GM23338 (cell line): ENCODE measurements around the gene TTLL9. TPM values are rescaled to one million over a fixed set of nuclear protein-coding genes. Genes with fewer than 3 reads are reported as not detected.

Experiments
- ATAC-seq: fragments of 200-7000 bp; cut with Tn5 transposase; 3 replicates; pipeline ENCODE4 v1.9.1; 2020
- DNase-seq: peaks from one replicate; pipeline ENCODE4 v3.0.0-alpha.2; 2015; ENCODE audit warnings: low spot score
- H2AFZ ChIP-seq: fragments of 200-600 bp; sonication (generic); 2 replicates; pipeline ENCODE4 v1.8.0; 2016; ENCODE audit warnings: antibody characterized with exemption, mild to moderate bottlenecking, moderate library complexity
- H3F3A ChIP-seq: fragments of 200-600 bp; sonication (generic); replicated peaks from 2 replicates; pipeline ENCODE4 v1.8.0; 2017; ENCODE audit warnings: antibody characterized with exemption, mixed run types, low read depth
- H3K27ac ChIP-seq: fragments of 200-600 bp; sonication (generic); 2 replicates; pipeline ENCODE4 v1.6.1; 2016; ENCODE audit warnings: low read depth
- H3K27me3 ChIP-seq: fragments of 200-600 bp; sonication (generic); 2 replicates; pipeline ENCODE4 v1.8.0; 2016; ENCODE audit warnings: mild to moderate bottlenecking, mixed run types, moderate library complexity; ENCODE audit not compliant: insufficient read depth
- H3K36me3 ChIP-seq: fragments of 200-600 bp; sonication (generic); 2 replicates; pipeline ENCODE4 v1.8.0; 2016; ENCODE audit warnings: mild to moderate bottlenecking; ENCODE audit not compliant: insufficient read depth
- H3K4me1 ChIP-seq: fragments of 200-600 bp; sonication (generic); 2 replicates; pipeline ENCODE4 v1.8.0; 2016; ENCODE audit warnings: mild to moderate bottlenecking, moderate library complexity; ENCODE audit not compliant: insufficient read depth
- H3K4me2 ChIP-seq: fragments of 200-600 bp; sonication (generic); 2 replicates; pipeline ENCODE4 v1.7.1; 2017; ENCODE audit warnings: mixed run types
- H3K4me3 ChIP-seq: fragments of 200-600 bp; sonication (generic); 2 replicates; pipeline ENCODE4 v1.6.1; 2016; ENCODE audit warnings: mixed run types
- H3K79me2 ChIP-seq: fragments of 200-600 bp; sonication (generic); replicated peaks from 2 replicates; pipeline ENCODE4 v1.8.0; 2017; ENCODE audit warnings: mild to moderate bottlenecking; ENCODE audit not compliant: insufficient read depth
- H3K9me2 ChIP-seq: fragments of 200-600 bp; sonication (generic); 2 replicates; pipeline ENCODE4 v1.8.0; 2017; ENCODE audit not compliant: insufficient read depth
- H4K20me1 ChIP-seq: fragments of 200-600 bp; sonication (generic); replicated peaks from 2 replicates; pipeline ENCODE4 v1.8.0; 2017; ENCODE audit warnings: mild to moderate bottlenecking; ENCODE audit not compliant: insufficient read depth
- H3K27ac Mint-ChIP-seq: 2 replicates; pipeline ENCODE4 v1.8.0; 2020; ENCODE audit warnings: inconsistent platforms, mild to moderate bottlenecking, moderate library complexity, mixed read lengths
- H3K27me3 Mint-ChIP-seq: 3 replicates; pipeline ENCODE4 v1.8.0; 2022; ENCODE audit warnings: low read depth, mild to moderate bottlenecking, moderate library complexity, mixed read lengths, inconsistent platforms; ENCODE audit not compliant: insufficient read depth, poor library complexity
- H3K36me3 Mint-ChIP-seq: 3 replicates; pipeline ENCODE4 v1.8.0; 2021; ENCODE audit warnings: low read depth, mild to moderate bottlenecking, inconsistent platforms, moderate library complexity, mixed read lengths
- H3K4me1 Mint-ChIP-seq: 3 replicates; pipeline ENCODE4 v1.8.0; 2020; ENCODE audit warnings: mild to moderate bottlenecking, inconsistent platforms, mixed read lengths
- H3K4me3 Mint-ChIP-seq: 3 replicates; pipeline ENCODE4 v1.8.0; 2021; ENCODE audit warnings: moderate library complexity, mild to moderate bottlenecking, inconsistent platforms, mixed read lengths
- H3K9me3 Mint-ChIP-seq: 3 replicates; pipeline ENCODE4 v1.8.0; 2020; ENCODE audit warnings: moderate library complexity, mild to moderate bottlenecking, inconsistent platforms, mixed read lengths
- CREB1 ChIP-seq: fragments of 250-450 bp; sonication (Bioruptor Pico); IDR thresholded peaks from 2 replicates; pipeline ENCODE4 v1.5.0; 2020; ENCODE audit warnings: low read depth, mild to moderate bottlenecking, moderate library complexity
- EZH2 ChIP-seq: fragments of 200-600 bp; sonication (generic); IDR thresholded peaks from one replicate; pipeline ENCODE4 v1.8.0; 2017; ENCODE audit warnings: antibody characterized with exemption, mild to moderate bottlenecking, low read depth; ENCODE audit not compliant: unreplicated experiment
- EZH2phosphoT487 ChIP-seq: fragments of 200-600 bp; sonication (generic); IDR thresholded peaks from one replicate; pipeline ENCODE4 v1.8.1; 2018; ENCODE audit warnings: antibody characterized with exemption; ENCODE audit not compliant: unreplicated experiment
- JUNB ChIP-seq: IDR thresholded peaks from one replicate; pipeline ENCODE4 v1.6.1; 2016; ENCODE audit warnings: antibody characterized with exemption; ENCODE audit not compliant: unreplicated experiment
- NANOG ChIP-seq: IDR thresholded peaks from 2 replicates; pipeline ENCODE4 v1.6.1; 2016; ENCODE audit warnings: antibody characterized with exemption, borderline replicate concordance
- POLR2AphosphoS5 ChIP-seq: IDR thresholded peaks from 2 replicates; pipeline ENCODE4 v1.6.1; 2016; ENCODE audit warnings: antibody characterized with exemption, low read depth
- STAT1 ChIP-seq: IDR thresholded peaks from one replicate; pipeline ENCODE4 v1.6.1; 2016; ENCODE audit warnings: antibody characterized with exemption; ENCODE audit not compliant: unreplicated experiment
- ZNF114 ChIP-seq: fragments of 250-450 bp; sonication (Bioruptor Pico); IDR thresholded peaks from 2 replicates; pipeline ENCODE4 v1.5.0; 2020; ENCODE audit warnings: mild to moderate bottlenecking, moderate library complexity
- ZNF331 ChIP-seq: fragments of 250-450 bp; sonication (Bioruptor Pico); IDR thresholded peaks from 2 replicates; pipeline ENCODE4 v1.5.0; 2020; ENCODE audit warnings: low read depth, mild to moderate bottlenecking, moderate library complexity
- polyA plus RNA-seq: library from polyadenylated mRNA; unstranded; fragments of >200 nt; fragmentation: Nextera tagmentation; extraction: Ambion mirVana; gene quantifications from 2 replicates; pipeline ENCODE4 v1.2.1, GENCODE V29; 2016
- total RNA-seq: library from RNA; depleted of rRNA; stranded (reverse); fragments of >200 nt; shearing (Covaris generic); gene quantifications from 2 replicates; pipeline ENCODE4 v1.2.3, GENCODE V29; 2014
- TF ChIP-seq, protein P1 (sequence below), 2 experiments: fragments of 200-600 bp in 1 of 2; sonication (generic) in 1 of 2; conservative IDR thresholded peaks; 2 replicates each; pipeline versions ENCODE4 v1.5.1 to v1.6.1; 2016 to 2017; ENCODE audit warnings: antibody characterized with exemption in 2 of 2, low read depth in 2 of 2, mild to moderate bottlenecking in 2 of 2, moderate library complexity in 1 of 2
- TF ChIP-seq, protein P2 (sequence below): IDR thresholded peaks from one replicate; pipeline ENCODE4 v1.6.1; 2018; ENCODE audit warnings: antibody characterized with exemption; ENCODE audit not compliant: unreplicated experiment
- TF ChIP-seq, protein P3 (sequence below): IDR thresholded peaks from 2 replicates; pipeline ENCODE4 v1.6.1; 2016; ENCODE audit warnings: antibody characterized with exemption
- TF ChIP-seq, protein P4 (sequence below): fragments of 250-450 bp; sonication (Bioruptor Pico); IDR thresholded peaks from 2 replicates; pipeline ENCODE4 v1.5.0; 2020; ENCODE audit warnings: mild to moderate bottlenecking, moderate library complexity

The TTLL9 gene
- total and polyA plus RNA-seq, 2 experiments from 2014 or later: not detected

DNA sequence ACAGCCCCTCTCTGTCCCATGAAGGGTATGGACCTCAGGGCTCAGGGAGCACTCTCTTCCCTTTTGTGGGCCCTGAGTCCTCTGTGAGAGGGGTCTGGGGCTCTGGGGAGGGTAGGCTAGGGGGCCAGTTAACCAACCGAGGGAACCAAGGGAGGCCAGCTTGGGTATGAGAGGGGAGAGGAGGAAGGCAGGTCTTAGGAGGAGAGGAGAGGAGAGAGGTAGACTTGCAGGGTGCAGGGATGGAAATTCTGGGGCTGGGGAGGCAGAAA lies 827 bp upstream of the TTLL9 start:
- Mint-ChIP-seq H3K36me3 (no peaks in the 10 kb centered on the region; the same call in 2 of the 3 replicates), H3K4me3 (peak overlapping the region; percentile 90), H3K27me3 (peaks cover 35% of the 10 kb centered on the region), H3K9me3 (peaks cover 37% of the 10 kb centered on the region), H3K27ac (no peak overlapping the region), H3K4me1 (peaks cover 9% of the 10 kb centered on the region; the same call in 2 of the 3 replicates)
- Histone ChIP-seq H3F3A (peaks cover 7% of the 10 kb centered on the region; the same call in 1 of the 2 replicates), H3K4me1 (peaks cover 14% of the 10 kb centered on the region; the same call in 1 of the 2 replicates), H3K27ac (no peak overlapping the region), H4K20me1 (no peaks in the 10 kb centered on the region; the same call in 1 of the 2 replicates), H2AFZ (peak overlapping the region; percentile 100), H3K36me3 (no peaks in the 10 kb centered on the region), H3K4me2 (peak overlapping the region; percentile 99), H3K27me3 (peaks cover 65% of the 10 kb centered on the region), H3K79me2 (no peaks in the 10 kb centered on the region), H3K4me3 (peak overlapping the region; percentile 95), H3K9me2 (no peaks in the 10 kb centered on the region)
- no peak for DNase-seq
- no peak for TF ChIP-seq ZNF331 (CRISPR knock-in tag)
- TF ChIP-seq, protein P1, sequence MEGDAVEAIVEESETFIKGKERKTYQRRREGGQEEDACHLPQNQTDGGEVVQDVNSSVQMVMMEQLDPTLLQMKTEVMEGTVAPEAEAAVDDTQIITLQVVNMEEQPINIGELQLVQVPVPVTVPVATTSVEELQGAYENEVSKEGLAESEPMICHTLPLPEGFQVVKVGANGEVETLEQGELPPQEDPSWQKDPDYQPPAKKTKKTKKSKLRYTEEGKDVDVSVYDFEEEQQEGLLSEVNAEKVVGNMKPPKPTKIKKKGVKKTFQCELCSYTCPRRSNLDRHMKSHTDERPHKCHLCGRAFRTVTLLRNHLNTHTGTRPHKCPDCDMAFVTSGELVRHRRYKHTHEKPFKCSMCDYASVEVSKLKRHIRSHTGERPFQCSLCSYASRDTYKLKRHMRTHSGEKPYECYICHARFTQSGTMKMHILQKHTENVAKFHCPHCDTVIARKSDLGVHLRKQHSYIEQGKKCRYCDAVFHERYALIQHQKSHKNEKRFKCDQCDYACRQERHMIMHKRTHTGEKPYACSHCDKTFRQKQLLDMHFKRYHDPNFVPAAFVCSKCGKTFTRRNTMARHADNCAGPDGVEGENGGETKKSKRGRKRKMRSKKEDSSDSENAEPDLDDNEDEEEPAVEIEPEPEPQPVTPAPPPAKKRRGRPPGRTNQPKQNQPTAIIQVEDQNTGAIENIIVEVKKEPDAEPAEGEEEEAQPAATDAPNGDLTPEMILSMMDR (conservative IDR thresholded peaks at IDR 0.05; ENCODE audit: low read depth in 2 of 2): no peak
- no peak for TF ChIP-seq ZNF114 (CRISPR knock-in tag)
- TF ChIP-seq, protein P2, sequence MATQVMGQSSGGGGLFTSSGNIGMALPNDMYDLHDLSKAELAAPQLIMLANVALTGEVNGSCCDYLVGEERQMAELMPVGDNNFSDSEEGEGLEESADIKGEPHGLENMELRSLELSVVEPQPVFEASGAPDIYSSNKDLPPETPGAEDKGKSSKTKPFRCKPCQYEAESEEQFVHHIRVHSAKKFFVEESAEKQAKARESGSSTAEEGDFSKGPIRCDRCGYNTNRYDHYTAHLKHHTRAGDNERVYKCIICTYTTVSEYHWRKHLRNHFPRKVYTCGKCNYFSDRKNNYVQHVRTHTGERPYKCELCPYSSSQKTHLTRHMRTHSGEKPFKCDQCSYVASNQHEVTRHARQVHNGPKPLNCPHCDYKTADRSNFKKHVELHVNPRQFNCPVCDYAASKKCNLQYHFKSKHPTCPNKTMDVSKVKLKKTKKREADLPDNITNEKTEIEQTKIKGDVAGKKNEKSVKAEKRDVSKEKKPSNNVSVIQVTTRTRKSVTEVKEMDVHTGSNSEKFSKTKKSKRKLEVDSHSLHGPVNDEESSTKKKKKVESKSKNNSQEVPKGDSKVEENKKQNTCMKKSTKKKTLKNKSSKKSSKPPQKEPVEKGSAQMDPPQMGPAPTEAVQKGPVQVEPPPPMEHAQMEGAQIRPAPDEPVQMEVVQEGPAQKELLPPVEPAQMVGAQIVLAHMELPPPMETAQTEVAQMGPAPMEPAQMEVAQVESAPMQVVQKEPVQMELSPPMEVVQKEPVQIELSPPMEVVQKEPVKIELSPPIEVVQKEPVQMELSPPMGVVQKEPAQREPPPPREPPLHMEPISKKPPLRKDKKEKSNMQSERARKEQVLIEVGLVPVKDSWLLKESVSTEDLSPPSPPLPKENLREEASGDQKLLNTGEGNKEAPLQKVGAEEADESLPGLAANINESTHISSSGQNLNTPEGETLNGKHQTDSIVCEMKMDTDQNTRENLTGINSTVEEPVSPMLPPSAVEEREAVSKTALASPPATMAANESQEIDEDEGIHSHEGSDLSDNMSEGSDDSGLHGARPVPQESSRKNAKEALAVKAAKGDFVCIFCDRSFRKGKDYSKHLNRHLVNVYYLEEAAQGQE: no peak
- no peak for TF ChIP-seq NANOG
- no peak for TF ChIP-seq POLR2AphosphoS5
- TF ChIP-seq EZH2: no peak
- TF ChIP-seq EZH2phosphoT487: no peak
- TF ChIP-seq, protein P3, sequence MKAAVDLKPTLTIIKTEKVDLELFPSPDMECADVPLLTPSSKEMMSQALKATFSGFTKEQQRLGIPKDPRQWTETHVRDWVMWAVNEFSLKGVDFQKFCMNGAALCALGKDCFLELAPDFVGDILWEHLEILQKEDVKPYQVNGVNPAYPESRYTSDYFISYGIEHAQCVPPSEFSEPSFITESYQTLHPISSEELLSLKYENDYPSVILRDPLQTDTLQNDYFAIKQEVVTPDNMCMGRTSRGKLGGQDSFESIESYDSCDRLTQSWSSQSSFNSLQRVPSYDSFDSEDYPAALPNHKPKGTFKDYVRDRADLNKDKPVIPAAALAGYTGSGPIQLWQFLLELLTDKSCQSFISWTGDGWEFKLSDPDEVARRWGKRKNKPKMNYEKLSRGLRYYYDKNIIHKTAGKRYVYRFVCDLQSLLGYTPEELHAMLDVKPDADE: no peak
- TF ChIP-seq, protein P4, sequence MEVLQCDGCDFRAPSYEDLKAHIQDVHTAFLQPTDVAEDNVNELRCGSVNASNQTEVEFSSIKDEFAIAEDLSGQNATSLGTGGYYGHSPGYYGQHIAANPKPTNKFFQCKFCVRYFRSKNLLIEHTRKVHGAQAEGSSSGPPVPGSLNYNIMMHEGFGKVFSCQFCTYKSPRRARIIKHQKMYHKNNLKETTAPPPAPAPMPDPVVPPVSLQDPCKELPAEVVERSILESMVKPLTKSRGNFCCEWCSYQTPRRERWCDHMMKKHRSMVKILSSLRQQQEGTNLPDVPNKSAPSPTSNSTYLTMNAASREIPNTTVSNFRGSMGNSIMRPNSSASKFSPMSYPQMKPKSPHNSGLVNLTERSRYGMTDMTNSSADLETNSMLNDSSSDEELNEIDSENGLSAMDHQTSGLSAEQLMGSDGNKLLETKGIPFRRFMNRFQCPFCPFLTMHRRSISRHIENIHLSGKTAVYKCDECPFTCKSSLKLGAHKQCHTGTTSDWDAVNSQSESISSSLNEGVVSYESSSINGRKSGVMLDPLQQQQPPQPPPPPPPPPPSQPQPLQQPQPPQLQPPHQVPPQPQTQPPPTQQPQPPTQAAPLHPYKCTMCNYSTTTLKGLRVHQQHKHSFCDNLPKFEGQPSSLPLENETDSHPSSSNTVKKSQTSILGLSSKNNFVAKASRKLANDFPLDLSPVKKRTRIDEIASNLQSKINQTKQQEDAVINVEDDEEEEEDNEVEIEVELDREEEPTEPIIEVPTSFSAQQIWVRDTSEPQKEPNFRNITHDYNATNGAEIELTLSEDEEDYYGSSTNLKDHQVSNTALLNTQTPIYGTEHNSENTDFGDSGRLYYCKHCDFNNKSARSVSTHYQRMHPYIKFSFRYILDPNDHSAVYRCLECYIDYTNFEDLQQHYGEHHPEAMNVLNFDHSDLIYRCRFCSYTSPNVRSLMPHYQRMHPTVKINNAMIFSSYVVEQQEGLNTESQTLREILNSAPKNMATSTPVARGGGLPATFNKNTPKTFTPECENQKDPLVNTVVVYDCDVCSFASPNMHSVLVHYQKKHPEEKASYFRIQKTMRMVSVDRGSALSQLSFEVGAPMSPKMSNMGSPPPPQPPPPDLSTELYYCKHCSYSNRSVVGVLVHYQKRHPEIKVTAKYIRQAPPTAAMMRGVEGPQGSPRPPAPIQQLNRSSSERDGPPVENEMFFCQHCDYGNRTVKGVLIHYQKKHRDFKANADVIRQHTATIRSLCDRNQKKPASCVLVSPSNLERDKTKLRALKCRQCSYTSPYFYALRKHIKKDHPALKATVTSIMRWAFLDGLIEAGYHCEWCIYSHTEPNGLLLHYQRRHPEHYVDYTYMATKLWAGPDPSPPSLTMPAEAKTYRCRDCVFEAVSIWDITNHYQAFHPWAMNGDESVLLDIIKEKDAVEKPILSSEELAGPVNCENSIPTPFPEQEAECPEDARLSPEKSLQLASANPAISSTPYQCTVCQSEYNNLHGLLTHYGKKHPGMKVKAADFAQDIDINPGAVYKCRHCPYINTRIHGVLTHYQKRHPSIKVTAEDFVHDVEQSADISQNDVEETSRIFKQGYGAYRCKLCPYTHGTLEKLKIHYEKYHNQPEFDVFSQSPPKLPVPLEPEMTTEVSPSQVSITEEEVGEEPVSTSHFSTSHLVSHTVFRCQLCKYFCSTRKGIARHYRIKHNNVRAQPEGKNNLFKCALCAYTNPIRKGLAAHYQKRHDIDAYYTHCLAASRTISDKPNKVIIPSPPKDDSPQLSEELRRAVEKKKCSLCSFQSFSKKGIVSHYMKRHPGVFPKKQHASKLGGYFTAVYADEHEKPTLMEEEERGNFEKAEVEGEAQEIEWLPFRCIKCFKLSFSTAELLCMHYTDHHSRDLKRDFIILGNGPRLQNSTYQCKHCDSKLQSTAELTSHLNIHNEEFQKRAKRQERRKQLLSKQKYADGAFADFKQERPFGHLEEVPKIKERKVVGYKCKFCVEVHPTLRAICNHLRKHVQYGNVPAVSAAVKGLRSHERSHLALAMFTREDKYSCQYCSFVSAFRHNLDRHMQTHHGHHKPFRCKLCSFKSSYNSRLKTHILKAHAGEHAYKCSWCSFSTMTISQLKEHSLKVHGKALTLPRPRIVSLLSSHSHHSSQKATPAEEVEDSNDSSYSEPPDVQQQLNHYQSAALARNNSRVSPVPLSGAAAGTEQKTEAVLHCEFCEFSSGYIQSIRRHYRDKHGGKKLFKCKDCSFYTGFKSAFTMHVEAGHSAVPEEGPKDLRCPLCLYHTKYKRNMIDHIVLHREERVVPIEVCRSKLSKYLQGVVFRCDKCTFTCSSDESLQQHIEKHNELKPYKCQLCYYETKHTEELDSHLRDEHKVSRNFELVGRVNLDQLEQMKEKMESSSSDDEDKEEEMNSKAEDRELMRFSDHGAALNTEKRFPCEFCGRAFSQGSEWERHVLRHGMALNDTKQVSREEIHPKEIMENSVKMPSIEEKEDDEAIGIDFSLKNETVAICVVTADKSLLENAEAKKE (CRISPR knock-in tag): no peak
- no peak for TF ChIP-seq CREB1 (CRISPR knock-in tag)
- TF ChIP-seq STAT1: no peak
- no peak for TF ChIP-seq JUNB
- ATAC-seq: no peak; the same call in 2 of the 3 replicates
